Upper lobe of left lung (tissue), 6 donors: Measurements from ENCODE around the gene SPSB1. TPM values are rescaled to one million over a fixed set of nuclear protein-coding genes. Genes with fewer than 3 reads are reported as not detected.

ENCODE experiments used
- ATAC-seq, 2 donors: fragments of 200-7000 bp; cut with Tn5 transposase; one replicate each; pipeline ENCODE4 v1.9.1; 2022; ENCODE audit warnings: mild to moderate bottlenecking in 2 of 2, moderate library complexity in 2 of 2; ENCODE audit not compliant: low FRiP score in 2 of 2
- DNase-seq, 2 donors: peaks; one replicate each; pipeline ENCODE4 v3.0.0-alpha.2; 2019 to 2020
- H3K27ac ChIP-seq, 4 donors: fragments of 200-600 bp; sonication (generic); one replicate each; pipeline ENCODE4 v1.5.1; 2016 to 2019
- H3K27me3 ChIP-seq, 4 donors: fragments of 200-600 bp; sonication (generic); one replicate each; pipeline ENCODE4 v1.5.1; 2017 to 2019
- H3K36me3 ChIP-seq, 4 donors: fragments of 200-600 bp; sonication (generic); one replicate each; pipeline ENCODE4 v1.5.1; 2016 to 2019
- H3K4me1 ChIP-seq, 4 donors: fragments of 200-600 bp; sonication (generic); one replicate each; pipeline ENCODE4 v1.5.1; 2018 to 2019
- H3K4me3 ChIP-seq, 4 donors: fragments of 200-600 bp; sonication (generic); one replicate each; pipeline ENCODE4 v1.5.1; 2017 to 2019; ENCODE audit warnings: mild to moderate bottlenecking in 2 of 4, moderate library complexity in 1 of 4
- H3K9me3 ChIP-seq, 4 donors: fragments of 200-600 bp; sonication (generic); one replicate each; pipeline ENCODE4 v1.5.1; 2018 to 2019
- CTCF ChIP-seq, 6 experiments: fragments of 450-650 bp in 4 of 6; fragments of 200-600 bp in 2 of 6; sonication (generic) in 2 of 6; IDR thresholded peaks; one replicate each; pipeline ENCODE4 v1.5.1; 2016 to 2019; ENCODE audit warnings: antibody characterized with exemption in 6 of 6
- EP300 ChIP-seq, 4 donors: sonication (generic); formaldehyde crosslinking; IDR thresholded peaks; one replicate each; pipeline ENCODE4 v1.5.1; 2017; ENCODE audit warnings: antibody characterized with exemption in 4 of 4, control low read depth in 2 of 4
- POLR2A ChIP-seq, 4 donors: fragments of 450-650 bp; IDR thresholded peaks; one replicate each; pipeline ENCODE4 v1.5.1; 2016 to 2017; ENCODE audit warnings: antibody characterized with exemption in 4 of 4, mild to moderate bottlenecking in 2 of 4
- POLR2AphosphoS5 ChIP-seq, 2 donors: sonication (generic); formaldehyde crosslinking; IDR thresholded peaks; one replicate each; pipeline ENCODE4 v1.5.1; 2017; ENCODE audit warnings: antibody characterized with exemption in 2 of 2
- WGBS, 2 donors: methylation state at CpG; one replicate each; pipeline ENCODE4 v1.1.5; 2017 to 2018; 5-methylcytosine and 5-hydroxymethylcytosine counted together
- total RNA-seq, 6 donors: library from RNA; depleted of rRNA in 4 of 6; stranded (reverse); fragments of >200 nt in 4 of 6; gene quantifications; one replicate each; pipeline versions ENCODE4 v1.1.0 to v1.2.1, GENCODE V29; 2016 to 2021
- donor health status: DM: no; HTN: no; CAD: no; lungs with moderate emphysema.
- donor health status: DM: no; HTN: yes; CAD: no; lungs with severe emphysema.

Gene SPSB1
- total RNA-seq, 6 donors from 2014 or later, result 21.0 to 49.1 (median 30.3) TPM

- ATAC-seq (no peak), DNase-seq (no peak)
- Histone ChIP-seq H3K27ac (no peak overlapping the region), H3K4me1 (peaks cover 4 to 13% (median 8%) of the 10 kb centered on the region in 4 donors), H3K27me3 (no peaks in the 10 kb centered on the region), H3K9me3 (no peaks in the 10 kb centered on the region), H3K4me3 (no peak overlapping the region), H3K36me3 (peaks cover 7 to 33% (median 21%) of the 10 kb centered on the region in 4 donors)
- WGBS, 2 donors, result 91 to 97% methylated on average over 12 to 20 of the region's 20 CpGs
- TF ChIP-seq EP300 (IDR thresholded peaks at IDR 0.05), result no peak
- no peak for TF ChIP-seq CTCF (IDR thresholded peaks at IDR 0.05)
- TF ChIP-seq POLR2AphosphoS5 (IDR thresholded peaks at IDR 0.05), result no peak
- TF ChIP-seq POLR2A (IDR thresholded peaks at IDR 0.05), result no peak
These were observed 67.8 kb downstream of the SPSB1 start for GRCh38 chr1:9360371-9361064.

- WGBS, 2 donors, result 52 to 61% methylated on average over 9 to 14 of the region's 14 CpGs
- TF ChIP-seq EP300 (IDR thresholded peaks at IDR 0.05) (no peak), POLR2AphosphoS5 (IDR thresholded peaks at IDR 0.05) (no peak), CTCF (IDR thresholded peaks at IDR 0.05) (no peak)
- ATAC-seq, result no peak
- no peak overlapping the region for H3K4me3 ChIP-seq
- peaks cover 4 to 13% (median 8%) of the 10 kb centered on the region in 4 donors for H3K4me1 ChIP-seq
- no peaks in the 10 kb centered on the region for H3K9me3 ChIP-seq
- DNase-seq, result no peak
- H3K36me3 ChIP-seq, result peaks cover 0 to 21% (median 10%) of the 10 kb centered on the region in 4 donors
- H3K27me3 ChIP-seq, result no peaks in the 10 kb centered on the region
- H3K27ac ChIP-seq, result no peak overlapping the region
These were observed 69.1 kb downstream of the SPSB1 start for GRCh38 chr1:9361630-9362260.

- no peak overlapping the region for H3K4me3 ChIP-seq
- ATAC-seq (no peak), DNase-seq (no peak)
- no peak for TF ChIP-seq POLR2A (IDR thresholded peaks at IDR 0.05)
- no peak for TF ChIP-seq POLR2AphosphoS5 (IDR thresholded peaks at IDR 0.05)
- TF ChIP-seq CTCF (IDR thresholded peaks at IDR 0.05), result no peak
- no peak for TF ChIP-seq EP300 (IDR thresholded peaks at IDR 0.05)
- H3K9me3 ChIP-seq, result no peaks in the 10 kb centered on the region
- H3K4me1 ChIP-seq, result peaks cover 4 to 13% (median 8%) of the 10 kb centered on the region in 4 donors
- no peak overlapping the region for H3K27ac ChIP-seq
- peaks cover 2 to 20% (median 11%) of the 10 kb centered on the region in 4 donors for H3K36me3 ChIP-seq
- 68 to 83% methylated on average over 10 to 12 of the region's 12 CpGs for WGBS, 2 donors
- H3K27me3 ChIP-seq, result no peaks in the 10 kb centered on the region
These were observed 69.8 kb downstream of the SPSB1 start for GRCh38 chr1:9362488-9362887.

- TF ChIP-seq CTCF (IDR thresholded peaks at IDR 0.05), result no peak
- no peak for TF ChIP-seq POLR2A (IDR thresholded peaks at IDR 0.05)
- no peak for TF ChIP-seq POLR2AphosphoS5 (IDR thresholded peaks at IDR 0.05)
- no peak for TF ChIP-seq EP300 (IDR thresholded peaks at IDR 0.05)
- Histone ChIP-seq H3K9me3 (no peaks in the 10 kb centered on the region), H3K4me3 (no peak overlapping the region), H3K36me3 (peaks cover 4 to 20% (median 12%) of the 10 kb centered on the region in 4 donors), H3K4me1 (peaks cover 4 to 13% (median 8%) of the 10 kb centered on the region in 4 donors), H3K27ac (no peak overlapping the region), H3K27me3 (no peaks in the 10 kb centered on the region)
- 81 to 92% methylated on average over 4 to 8 of the region's 8 CpGs for WGBS, 2 donors
- ATAC-seq (no peak), DNase-seq (no peak)
These were observed 70.4 kb downstream of the SPSB1 start for GRCh38 chr1:9363061-9363471.
